Activated CD4-positive, alpha-beta T cell treated with anti-CD3 and anti-CD28 coated beads, Interleukin-2, amount 50 U/mL, for 24 hours (primary cell): ENCODE data around the gene PDCD1LG2.

Experiments used
- DNase-seq, 2 donors: peaks; one replicate each; pipeline ENCODE4 v3.0.0-alpha.2; 2020; ENCODE audit warnings: low read depth in 1 of 2, low spot score in 1 of 2

PDCD1LG2 gene

DNA sequence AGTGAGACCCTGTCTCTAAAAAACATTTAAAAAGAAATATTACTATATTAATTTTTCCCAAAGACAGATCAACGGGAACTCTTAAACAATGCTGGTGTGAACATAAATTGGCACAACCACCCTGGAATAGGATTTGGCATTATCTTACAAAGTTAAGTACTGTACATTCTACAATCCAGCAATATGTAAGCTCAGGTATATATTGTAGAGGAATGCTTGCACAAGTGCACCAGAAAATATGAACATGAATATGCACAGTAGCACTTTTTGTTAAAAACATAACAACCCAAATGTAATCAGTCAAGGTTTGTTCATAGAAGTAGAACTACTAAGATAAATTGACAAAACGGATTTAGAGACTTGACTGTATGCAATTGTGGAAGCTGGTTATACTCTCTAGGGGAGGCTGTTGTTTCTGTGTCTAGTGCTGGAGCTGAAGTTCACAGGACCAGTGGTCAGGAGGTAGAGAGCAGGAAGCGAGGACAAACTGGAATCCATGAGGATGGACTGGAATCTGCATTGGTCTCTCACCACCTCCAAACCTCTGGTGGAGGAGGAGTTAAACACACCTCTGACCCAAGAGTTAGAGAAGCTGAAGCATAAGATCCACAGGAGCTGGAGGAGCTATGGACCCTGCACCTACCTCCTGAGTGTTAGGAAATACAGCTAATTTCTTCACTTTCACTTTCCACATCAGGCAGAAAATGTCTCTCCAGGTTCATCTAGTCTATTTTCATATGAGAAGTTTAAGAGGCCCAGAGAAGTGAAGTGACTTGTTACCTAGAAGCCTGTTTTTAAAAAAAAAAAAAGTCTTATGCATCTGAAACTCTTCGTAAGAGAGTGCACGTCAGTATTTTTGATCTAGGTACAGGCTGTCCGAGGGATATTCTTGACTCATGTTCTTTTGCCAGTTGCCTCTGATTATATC is 98.2 kb downstream of the PDCD1LG2 start:
- no peak for DNase-seq

DNA sequence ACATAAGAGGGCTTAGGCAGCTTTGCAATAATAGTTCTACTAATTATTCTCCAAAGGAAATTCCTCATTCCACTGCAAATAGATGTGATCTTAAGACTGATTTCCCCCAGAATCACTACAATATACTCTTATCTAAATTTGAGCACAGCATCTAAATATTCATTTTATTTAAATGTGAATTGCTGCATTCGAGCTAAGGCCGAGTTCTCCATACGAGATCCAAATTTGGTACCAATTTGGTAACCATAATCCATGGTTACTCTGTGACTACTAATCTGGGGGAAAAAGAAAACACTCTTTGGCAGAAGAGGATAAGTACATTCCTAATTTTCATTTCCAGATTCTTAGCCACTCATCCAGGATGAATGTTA is 98.9 kb downstream of the PDCD1LG2 start:
- DNase-seq, result no peak

- DNase-seq, result no peak
Observed at GRCh38 chr9:5610491-5610890, 100.2 kb downstream of the PDCD1LG2 start.

DNA sequence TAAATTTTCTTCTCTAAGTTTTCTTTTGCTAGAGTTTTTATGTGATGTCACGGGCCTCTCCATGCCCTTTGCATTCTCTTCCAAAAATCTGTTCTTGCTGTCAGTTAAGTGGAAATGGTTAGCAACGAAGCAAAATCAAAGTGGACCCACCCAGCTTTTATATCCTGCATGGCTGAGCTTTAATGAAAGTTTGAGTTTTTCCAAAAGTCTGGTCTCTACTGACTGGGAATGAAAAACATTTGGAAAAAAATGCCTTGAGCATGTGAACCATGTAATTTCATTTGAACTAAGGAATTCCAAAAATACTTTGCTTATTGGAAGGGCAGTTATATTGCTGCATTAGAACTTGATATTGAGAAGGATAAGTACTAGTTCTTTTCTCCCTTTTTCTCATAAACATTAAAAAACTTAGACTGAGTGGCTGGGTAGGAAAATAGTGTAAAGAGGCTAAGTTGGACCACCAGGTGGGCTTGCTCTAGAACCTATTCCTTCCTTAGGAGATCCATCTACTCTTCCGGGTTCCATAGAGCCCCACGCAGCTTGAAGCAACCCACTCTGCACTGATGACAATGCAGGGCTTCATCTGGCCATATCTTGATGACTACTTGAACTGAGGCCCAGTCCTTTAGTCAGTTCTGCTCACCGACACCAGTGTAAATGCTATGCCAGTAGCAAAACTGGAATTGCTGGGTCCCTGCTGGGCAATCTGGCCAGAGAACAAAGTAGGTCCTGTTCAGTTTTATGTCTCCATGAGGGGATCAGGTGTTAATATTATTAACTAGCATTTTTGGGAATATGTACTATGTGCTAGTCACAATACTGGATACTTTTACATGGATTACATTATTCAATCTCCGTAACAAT is 101.2 kb downstream of the PDCD1LG2 start:
- no peak for DNase-seq

GRCh38 chr9:5612185-5612530 is 101.8 kb downstream of the PDCD1LG2 start:
- DNase-seq, result no peak

GRCh38 chr9:5614192-5614591 is 103.9 kb downstream of the PDCD1LG2 start:
- no peak for DNase-seq

DNA sequence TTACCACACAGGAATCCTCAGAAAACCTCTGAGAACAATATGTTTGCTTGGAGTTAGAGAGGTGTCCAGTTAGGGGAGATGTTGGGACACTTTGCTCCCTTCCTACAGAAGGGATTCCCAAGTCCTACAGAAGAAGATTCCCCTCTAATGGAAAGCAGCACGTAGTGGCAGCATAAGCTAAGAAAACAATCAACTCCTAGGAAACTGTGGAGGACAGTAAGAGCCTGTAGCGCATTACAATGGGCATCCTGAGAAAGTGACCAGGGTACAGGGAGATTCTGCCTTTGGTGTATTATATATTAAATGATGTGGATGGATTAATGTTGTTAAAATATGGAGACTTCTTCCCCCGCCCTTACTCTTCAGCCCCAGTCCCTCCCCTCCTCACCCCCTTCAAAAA is 104.7 kb downstream of the PDCD1LG2 start:
- no peak for DNase-seq

GRCh38 chr9:5617749-5618148 is 107.4 kb downstream of the PDCD1LG2 start:
- DNase-seq, result no peak

- no peak for DNase-seq
Observed at GRCh38 chr9:5620494-5620893, 110.2 kb downstream of the PDCD1LG2 start.
